Naive thymus-derived CD4-positive, alpha-beta T cell (primary cell): ENCODE data around the gene RGS9. TPM values are rescaled to one million over a fixed set of nuclear protein-coding genes. Genes with fewer than 3 reads are reported as not detected.

ENCODE experiments used
- ATAC-seq: fragments of 150-1000 bp; cut with Tn5 transposase; 2 replicates; pipeline ENCODE4 v1.10.0; 2021; ENCODE audit warnings: mild to moderate bottlenecking, moderate library complexity
- CTCF ChIA-PET: fragments of 350-600 bp; sonication (Branson Sonifier 250); formaldehyde crosslinking; loops from one replicate; lab custom pipeline; 2021; ENCODE audit warnings: antibody characterized with exemption; lab: Charles Lee
- POLR2A ChIA-PET: fragments of 350-600 bp; sonication (Branson Sonifier 250); formaldehyde crosslinking; loops from one replicate; lab custom pipeline; 2021; ENCODE audit warnings: antibody characterized with exemption, inconsistent platforms; lab: Charles Lee
- DNase-seq, 9 donors: peaks; one replicate each; pipeline versions ENCODE4 v3.0.0 to v3.0.0-alpha.2; 2020 to 2022; ENCODE audit warnings: mixed read lengths in 1 of 9
- H3K27ac ChIP-seq: one replicate; pipeline ENCODE4 v1.7.0; 2013; ENCODE audit warnings: mild to moderate bottlenecking, low read depth, low read length, moderate library complexity
- H3K27me3 ChIP-seq, 2 donors: one replicate each; pipeline ENCODE4 v1.7.0; 2013; ENCODE audit warnings: low read length in 2 of 2, mild to moderate bottlenecking in 2 of 2, moderate library complexity in 2 of 2; ENCODE audit not compliant: control insufficient read depth in 2 of 2, insufficient read depth in 2 of 2
- H3K36me3 ChIP-seq, 3 experiments: 1 replicate in 2 of 3; 2 replicates in 1 of 3; pipeline ENCODE4 v1.7.0; 2013; ENCODE audit warnings: low read length in 3 of 3, mild to moderate bottlenecking in 3 of 3, moderate library complexity in 1 of 3; ENCODE audit not compliant: insufficient read depth in 3 of 3, control insufficient read depth in 2 of 3
- H3K4me1 ChIP-seq, 2 donors: one replicate each; pipeline ENCODE4 v1.7.0; 2013; ENCODE audit warnings: low read length in 2 of 2, mild to moderate bottlenecking in 2 of 2, moderate library complexity in 1 of 2; ENCODE audit not compliant: control insufficient read depth in 2 of 2, insufficient read depth in 2 of 2
- H3K4me3 ChIP-seq: 2 replicates; pipeline ENCODE4 v1.7.0; 2013; ENCODE audit warnings: mild to moderate bottlenecking, low read length
- H3K9me3 ChIP-seq, 3 experiments: 1 replicate in 2 of 3; 2 replicates in 1 of 3; pipeline ENCODE4 v1.7.0; 2013; ENCODE audit warnings: low read length in 3 of 3; ENCODE audit not compliant: control insufficient read depth in 2 of 3
- H3K27ac Mint-ChIP-seq, 9 donors: one replicate each; pipeline ENCODE4 v1.8.0; 2020 to 2022; ENCODE audit warnings: mixed read lengths in 9 of 9, mild to moderate bottlenecking in 8 of 9, moderate library complexity in 5 of 9, inconsistent platforms in 2 of 9
- H3K27me3 Mint-ChIP-seq, 5 donors: one replicate each; pipeline ENCODE4 v1.8.0; 2021 to 2022; ENCODE audit warnings: mixed read lengths in 5 of 5, mild to moderate bottlenecking in 1 of 5
- H3K36me3 Mint-ChIP-seq, 5 donors: one replicate each; pipeline ENCODE4 v1.8.0; 2020 to 2022; ENCODE audit warnings: mixed read lengths in 5 of 5, mild to moderate bottlenecking in 3 of 5, inconsistent platforms in 1 of 5
- H3K4me1 Mint-ChIP-seq, 7 donors: one replicate each; pipeline ENCODE4 v1.8.0; 2020 to 2022; ENCODE audit warnings: mixed read lengths in 7 of 7, mild to moderate bottlenecking in 3 of 7, inconsistent platforms in 1 of 7
- H3K4me3 Mint-ChIP-seq, 10 donors: one replicate each; pipeline ENCODE4 v1.8.0; 2020 to 2022; ENCODE audit warnings: mild to moderate bottlenecking in 10 of 10, mixed read lengths in 10 of 10, moderate library complexity in 6 of 10, inconsistent platforms in 2 of 10
- H3K9me3 Mint-ChIP-seq, 11 donors: one replicate each; pipeline ENCODE4 v1.8.0; 2020 to 2022; ENCODE audit warnings: mixed read lengths in 11 of 11, mild to moderate bottlenecking in 4 of 11, inconsistent platforms in 1 of 11, moderate library complexity in 1 of 11
- intact Hi-C, 2 donors: fragments of 100-400 bp; cut with micrococcal nuclease; formaldehyde crosslinking; loops; one replicate each; pipeline ENCODE4 v1.15.1; 2023
- polyA plus RNA-seq, 2 donors: library from polyadenylated mRNA; unstranded; fragments of 300-500 nt; fragmentation: Illumina TruSeq; gene quantifications; one replicate each; pipeline ENCODE4 v1.2.3, GENCODE V29; 2021
- total RNA-seq, 6 experiments: library from RNA in 5 of 6; stranded (reverse) in 5 of 6; gene quantifications; 1 replicate in 5 of 6; 2 replicates in 1 of 6; pipeline ENCODE4 v1.2.3 and lab custom pipeline; 2021 to 2026

The RGS9 gene
- total and polyA plus RNA-seq, 7 experiments from 2014 or later = 0.32 to 3.9 (median 0.81) TPM; not detected in 2

GRCh38 chr17:65117384-65118035, 19.7 kb upstream of the RGS9 start:
- H3K4me1 ChIP-seq = peaks cover 0 to 2% of the 10 kb centered on the region in 2 donors
- no peaks in the 10 kb centered on the region for H3K27me3 ChIP-seq
- no peak overlapping the region for H3K4me3 ChIP-seq
- DNase-seq (no peak), ATAC-seq (no peak)
- no peak overlapping the region for H3K27ac ChIP-seq
- H3K36me3 Mint-ChIP-seq = peaks cover 0 to 5% (median 0%) of the 10 kb centered on the region in 5 donors
- H3K9me3 ChIP-seq = no peaks in the 10 kb centered on the region
- CTCF ChIA-PET = no interaction called here
- H3K4me3 Mint-ChIP-seq = no peak overlapping the region
- no peaks in the 10 kb centered on the region for H3K36me3 ChIP-seq
- intact Hi-C loops = no loop called here
- peaks cover 0 to 29% (median 2%) of the 10 kb centered on the region in 7 donors for H3K4me1 Mint-ChIP-seq
- H3K27ac Mint-ChIP-seq = no peak overlapping the region
- POLR2A ChIA-PET = no interaction called here
- peaks cover 0 to 11% (median 0%) of the 10 kb centered on the region in 11 donors for H3K9me3 Mint-ChIP-seq
- H3K27me3 Mint-ChIP-seq = peaks cover 4 to 24% (median 11%) of the 10 kb centered on the region in 5 donors

- ATAC-seq = no peak
- peaks cover 0 to 11% (median 0%) of the 10 kb centered on the region in 11 donors for H3K9me3 Mint-ChIP-seq
- intact Hi-C loops = no loop called here
- H3K4me3 ChIP-seq = no peak overlapping the region
- no peaks in the 10 kb centered on the region for H3K9me3 ChIP-seq
- H3K27ac ChIP-seq = no peak overlapping the region
- no peaks in the 10 kb centered on the region for H3K36me3 ChIP-seq
- CTCF ChIA-PET = no interaction called here
- H3K36me3 Mint-ChIP-seq = peaks cover 0 to 6% (median 0%) of the 10 kb centered on the region in 5 donors
- H3K27ac Mint-ChIP-seq = peak overlapping the region in 1 of 9 donors; percentile 88
- H3K4me1 Mint-ChIP-seq = peaks cover 9 to 34% (median 10%) of the 10 kb centered on the region in 7 donors
- POLR2A ChIA-PET = interaction anchor here (0.7 kb wide), 1 partner anchor 152 kb away, joined by 4 read pairs; no protein-coding TSS in a partner anchor
- peaks cover 4 to 11% (median 9%) of the 10 kb centered on the region in 5 donors for H3K27me3 Mint-ChIP-seq
- DNase-seq = no peak
- peaks cover 0 to 3% of the 10 kb centered on the region in 2 donors for H3K4me1 ChIP-seq
- H3K27me3 ChIP-seq = no peaks in the 10 kb centered on the region
- H3K4me3 Mint-ChIP-seq = peak overlapping the region in 4 of 10 donors; percentile 5 to 89 (median 42)
These were observed 15.8 kb upstream of the RGS9 start for GRCh38 chr17:65121368-65121767.

- H3K27me3 Mint-ChIP-seq = peaks cover 3 to 12% (median 7%) of the 10 kb centered on the region in 5 donors
- H3K36me3 Mint-ChIP-seq = peaks cover 0 to 5% (median 0%) of the 10 kb centered on the region in 5 donors
- H3K4me1 Mint-ChIP-seq = peaks cover 9 to 32% (median 10%) of the 10 kb centered on the region in 7 donors
- Histone ChIP-seq H3K4me1 (peaks cover 0 to 3% of the 10 kb centered on the region in 2 donors), H3K9me3 (no peaks in the 10 kb centered on the region), H3K36me3 (no peaks in the 10 kb centered on the region), H3K27me3 (no peaks in the 10 kb centered on the region), H3K4me3 (peak overlapping the region; percentile 43), H3K27ac (peak overlapping the region; percentile 74)
- H3K9me3 Mint-ChIP-seq = peaks cover 0 to 5% (median 0%) of the 10 kb centered on the region in 11 donors
- no peak for ATAC-seq
- DNase-seq = no peak
- H3K4me3 Mint-ChIP-seq = peak overlapping the region; percentile 74 to 95 (median 92)
- ChIA-PET CTCF (no interaction called here), POLR2A (interaction anchor here (0.6 to 1.1 kb wide), 8 partner anchors 13 to 147 kb away, joined by 3 to 9 read pairs (median 4); no protein-coding TSS in a partner anchor)
- intact Hi-C loops = loop anchor here (2.0 kb wide), 3 partner anchors 65 to 147 kb away; partner anchors contain the start of gene GNA13 (in 1 of the 2)
- H3K27ac Mint-ChIP-seq = peak overlapping the region; percentile 15 to 99 (median 89)
These were observed 15.0 kb upstream of the RGS9 start for GRCh38 chr17:65121916-65122806.

GRCh38 chr17:65122836-65123756, 14.1 kb upstream of the RGS9 start:
- H3K36me3 Mint-ChIP-seq = peaks cover 0 to 3% (median 0%) of the 10 kb centered on the region in 5 donors
- Histone ChIP-seq H3K27me3 (no peaks in the 10 kb centered on the region), H3K4me3 (peak overlapping the region; percentile 43), H3K36me3 (no peaks in the 10 kb centered on the region), H3K27ac (peak overlapping the region; percentile 74), H3K9me3 (no peaks in the 10 kb centered on the region), H3K4me1 (peaks cover 0 to 3% of the 10 kb centered on the region in 2 donors)
- peaks cover 0 to 12% (median 4%) of the 10 kb centered on the region in 5 donors for H3K27me3 Mint-ChIP-seq
- ATAC-seq (peak; percentile 98), DNase-seq (peak; percentile 60 to 91 (median 84))
- intact Hi-C loops = loop anchor here (1.0 to 2.0 kb wide), 6 partner anchors 14 to 148 kb away; partner anchors contain the start of genes RGS9 (in 2 of the 2) and GNA13 (in 1 of the 2)
- H3K27ac Mint-ChIP-seq = peak overlapping the region; percentile 88 to 99 (median 98)
- POLR2A ChIA-PET = interaction anchor here (0.5 to 1.6 kb wide), 16 partner anchors 8 to 563 kb away, joined by 3 to 9 read pairs (median 4); partner anchors contain the start of genes GNA13, LRRC37A3 and RGS9
- peak overlapping the region; percentile 74 to 95 (median 92) for H3K4me3 Mint-ChIP-seq
- CTCF ChIA-PET = interaction anchor here (0.6 to 1.6 kb wide), 2 partner anchors 14 to 1094 kb away, joined by 3 to 6 read pairs; partner anchors contain the start of gene RGS9
- H3K4me1 Mint-ChIP-seq = peaks cover 9 to 32% (median 10%) of the 10 kb centered on the region in 7 donors
- H3K9me3 Mint-ChIP-seq = peaks cover 0 to 4% (median 0%) of the 10 kb centered on the region in 11 donors

- Histone ChIP-seq H3K4me3 (peak overlapping the region; percentile 43), H3K4me1 (peaks cover 0 to 3% of the 10 kb centered on the region in 2 donors), H3K27ac (peak overlapping the region; percentile 74), H3K27me3 (no peaks in the 10 kb centered on the region), H3K9me3 (no peaks in the 10 kb centered on the region), H3K36me3 (no peaks in the 10 kb centered on the region)
- Mint-ChIP-seq H3K27ac (peak overlapping the region; percentile 88 to 99 (median 98)), H3K36me3 (peaks cover 0 to 2% (median 0%) of the 10 kb centered on the region in 5 donors), H3K4me3 (peak overlapping the region; percentile 74 to 95 (median 92)), H3K27me3 (peaks cover 0 to 22% (median 6%) of the 10 kb centered on the region in 5 donors), H3K4me1 (peaks cover 9 to 32% (median 10%) of the 10 kb centered on the region in 7 donors), H3K9me3 (peaks cover 0 to 4% (median 0%) of the 10 kb centered on the region in 11 donors)
- intact Hi-C loops = loop anchor here (1.0 to 2.0 kb wide), 6 partner anchors 13 to 149 kb away; partner anchors contain the start of genes RGS9 (in 2 of the 2) and GNA13 (in 1 of the 2)
- ChIA-PET CTCF (interaction anchor here (0.6 to 1.6 kb wide), 2 partner anchors 13 to 1095 kb away, joined by 3 to 6 read pairs; partner anchors contain the start of gene RGS9), POLR2A (interaction anchor here (0.6 to 1.6 kb wide), 8 partner anchors 9 to 205 kb away, joined by 3 to 7 read pairs (median 3); partner anchors contain the start of genes GNA13, LRRC37A3 and RGS9)
- ATAC-seq (no peak), DNase-seq (no peak)
These were observed 13.2 kb upstream of the RGS9 start for GRCh38 chr17:65123757-65124675.
